Islet precursor cell (in vitro differentiated cells): ENCODE data around the gene SMAD7.
A peak's percentile ranks its signal among the peaks of the same experiment; 100 is the strongest.

Experiments used
- DNase-seq: peaks from one replicate; pipeline ENCODE4 v3.0.0-alpha.2; 2018

SMAD7 gene

DNA sequence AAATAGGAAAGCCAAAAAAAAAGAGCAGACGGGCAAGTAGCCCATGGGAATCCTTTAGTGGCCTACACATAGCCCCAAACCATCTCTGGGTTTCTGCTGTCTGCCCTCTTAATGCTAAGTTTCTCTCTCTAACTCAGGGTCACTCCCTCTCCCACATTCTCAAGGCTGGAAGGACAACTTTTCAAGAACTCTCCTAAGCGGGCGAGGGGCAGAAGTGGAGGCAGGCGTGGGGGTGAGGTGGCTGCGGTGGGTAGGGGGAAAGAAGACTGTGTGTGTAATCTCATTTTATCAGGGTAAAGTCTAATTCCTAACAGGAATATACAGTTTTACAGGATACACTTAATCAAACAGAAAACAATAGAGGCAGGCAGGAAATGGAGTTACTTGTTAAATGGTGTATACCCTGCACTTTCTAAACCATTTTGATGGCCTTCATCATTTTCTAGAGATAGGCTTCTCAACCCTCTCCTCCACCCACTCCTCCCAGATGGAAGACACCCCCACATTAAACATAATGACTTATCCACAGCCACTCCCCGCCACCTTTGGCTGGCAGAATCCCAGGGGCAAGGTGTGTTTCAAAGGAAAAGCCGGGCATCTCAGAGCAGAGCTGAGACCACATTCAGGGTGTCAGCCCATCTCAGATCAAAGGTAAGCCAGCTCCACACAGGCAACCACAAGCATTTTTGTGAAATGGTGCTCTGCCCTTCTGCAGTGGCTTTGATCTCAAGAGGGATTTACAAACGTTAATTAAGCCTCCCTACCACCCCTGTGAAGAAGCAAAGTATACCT is 6.8 kb downstream of the SMAD7 start:
- DNase-seq = peak; percentile 63

DNA sequence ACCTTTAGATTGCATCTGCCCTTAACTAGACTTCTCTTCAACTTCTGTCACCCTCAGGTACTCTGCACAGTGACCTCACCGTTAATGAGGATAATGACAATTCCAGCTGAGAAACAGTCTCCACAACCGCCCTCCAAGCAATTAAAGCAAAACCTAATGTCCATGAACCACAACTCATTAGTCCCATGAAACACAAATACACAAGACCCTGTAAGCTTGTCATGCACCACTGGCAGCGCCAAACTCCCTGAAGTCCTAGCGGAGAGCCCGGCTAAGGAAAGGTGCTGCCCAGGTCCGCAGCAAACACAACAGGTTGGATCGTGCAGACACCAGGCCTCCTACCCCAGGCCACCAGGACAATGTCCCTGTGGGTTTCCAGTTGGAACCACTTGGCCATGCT is 7.4 kb downstream of the SMAD7 start:
- DNase-seq = peak; percentile 59

DNA sequence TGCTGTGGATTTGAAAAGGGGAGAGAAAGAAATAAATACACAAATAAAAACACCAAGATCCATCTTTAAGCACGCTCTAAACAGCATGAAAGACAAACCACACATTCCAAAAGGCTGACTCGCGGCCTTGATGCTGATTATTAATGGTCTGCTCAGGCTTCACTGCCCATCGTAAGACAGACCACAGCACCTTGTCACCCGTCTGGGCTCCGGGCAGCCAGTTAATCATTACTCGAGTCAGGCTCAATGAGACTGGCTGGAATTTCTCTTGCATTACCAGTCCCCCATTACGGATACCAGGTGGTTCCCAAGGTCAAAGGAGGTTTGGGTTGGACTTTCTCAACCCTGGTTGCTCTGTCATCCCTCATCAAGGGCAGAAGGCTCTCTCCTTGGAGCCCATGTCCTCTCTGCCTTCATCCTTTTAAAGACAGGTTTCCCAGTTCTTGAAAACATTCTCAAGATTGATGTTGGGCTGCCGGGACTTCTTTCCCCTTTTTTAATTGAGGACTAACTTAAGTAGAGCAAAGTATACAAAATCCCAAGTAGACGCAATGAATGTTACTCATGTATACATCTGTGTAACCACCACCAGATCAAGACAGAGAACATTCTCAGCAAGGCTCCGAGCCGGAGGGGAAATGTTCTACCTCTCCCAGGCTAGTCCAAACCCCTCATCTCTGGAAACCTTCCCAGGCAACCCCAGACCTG is 8.1 kb downstream of the SMAD7 start:
- DNase-seq = peak; percentile 98

DNA sequence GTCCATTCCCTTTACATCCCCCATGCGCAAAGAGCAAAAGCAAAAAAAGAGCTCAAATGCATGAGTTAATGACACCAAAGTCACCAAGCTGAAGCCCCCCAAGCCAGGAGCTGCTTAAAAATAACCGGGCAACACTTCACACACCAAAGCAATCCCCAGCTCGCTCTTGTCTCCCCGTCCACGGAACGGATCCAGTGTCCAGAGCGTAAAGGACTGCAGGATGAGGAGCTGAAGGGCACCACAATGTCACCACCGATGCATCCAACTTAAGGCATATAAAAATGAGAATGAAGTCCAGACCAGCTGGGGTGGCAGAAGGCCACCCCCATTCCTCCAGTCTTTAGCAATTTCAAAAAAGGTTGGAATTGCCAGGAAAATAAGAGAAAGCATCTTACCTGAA is 8.7 kb downstream of the SMAD7 start:
- peak; percentile 54 for DNase-seq

DNA sequence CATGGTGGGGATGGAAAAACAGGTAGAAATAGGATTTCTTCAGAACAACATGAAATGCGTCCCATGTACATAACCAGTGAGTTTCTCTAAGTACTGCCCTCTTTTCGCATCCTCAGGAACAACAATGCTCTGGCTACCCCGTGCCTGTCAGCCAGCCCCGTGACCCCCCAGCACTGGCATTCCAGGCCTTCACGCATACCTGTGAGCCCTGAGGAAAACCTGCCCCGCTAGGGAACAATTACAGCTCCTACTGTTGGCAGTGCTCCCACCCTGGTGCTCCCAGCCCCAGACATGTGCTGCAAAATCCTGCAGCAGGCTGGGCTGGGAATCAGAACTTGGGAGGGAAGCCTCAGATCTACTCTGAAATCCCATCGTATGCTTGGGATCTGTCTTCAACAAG is 9.1 kb downstream of the SMAD7 start:
- DNase-seq = peak; percentile 80

DNA sequence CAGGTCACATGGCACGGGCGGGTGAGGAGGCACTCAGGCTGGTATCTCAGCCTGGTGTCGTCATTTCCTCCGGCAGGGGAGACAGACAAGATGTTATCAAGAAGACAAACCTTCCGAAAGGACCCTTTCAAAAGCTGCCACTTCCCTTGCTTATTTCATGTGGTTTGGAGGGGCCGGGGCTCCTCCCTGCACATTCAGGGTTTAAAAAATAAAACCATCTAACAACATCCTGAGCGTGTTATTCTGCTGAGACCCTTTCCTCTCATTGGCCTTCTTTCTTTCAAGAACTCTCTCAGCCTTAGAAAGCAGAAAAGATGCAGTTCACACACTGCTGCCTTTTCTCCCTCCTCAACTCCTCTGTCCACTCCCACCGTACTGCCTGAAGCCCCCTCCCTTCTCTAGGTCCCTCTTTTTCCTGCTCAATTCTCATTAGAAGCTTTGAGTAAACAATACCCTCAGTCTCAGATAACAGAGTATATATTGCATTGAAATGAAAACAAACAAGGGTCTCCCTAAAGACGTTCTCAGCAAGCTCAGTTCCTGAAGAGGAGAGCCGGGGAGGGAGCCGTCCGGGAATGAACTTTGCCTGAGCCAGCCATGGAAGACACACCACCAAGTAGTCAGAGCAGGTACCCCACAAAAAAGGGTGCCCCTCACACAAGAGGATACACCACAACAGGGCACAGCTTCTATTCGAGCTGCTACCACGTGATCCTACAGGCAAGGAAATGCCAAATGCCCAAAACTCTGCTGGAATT is 9.7 kb downstream of the SMAD7 start:
- peak; percentile 93 for DNase-seq

DNA sequence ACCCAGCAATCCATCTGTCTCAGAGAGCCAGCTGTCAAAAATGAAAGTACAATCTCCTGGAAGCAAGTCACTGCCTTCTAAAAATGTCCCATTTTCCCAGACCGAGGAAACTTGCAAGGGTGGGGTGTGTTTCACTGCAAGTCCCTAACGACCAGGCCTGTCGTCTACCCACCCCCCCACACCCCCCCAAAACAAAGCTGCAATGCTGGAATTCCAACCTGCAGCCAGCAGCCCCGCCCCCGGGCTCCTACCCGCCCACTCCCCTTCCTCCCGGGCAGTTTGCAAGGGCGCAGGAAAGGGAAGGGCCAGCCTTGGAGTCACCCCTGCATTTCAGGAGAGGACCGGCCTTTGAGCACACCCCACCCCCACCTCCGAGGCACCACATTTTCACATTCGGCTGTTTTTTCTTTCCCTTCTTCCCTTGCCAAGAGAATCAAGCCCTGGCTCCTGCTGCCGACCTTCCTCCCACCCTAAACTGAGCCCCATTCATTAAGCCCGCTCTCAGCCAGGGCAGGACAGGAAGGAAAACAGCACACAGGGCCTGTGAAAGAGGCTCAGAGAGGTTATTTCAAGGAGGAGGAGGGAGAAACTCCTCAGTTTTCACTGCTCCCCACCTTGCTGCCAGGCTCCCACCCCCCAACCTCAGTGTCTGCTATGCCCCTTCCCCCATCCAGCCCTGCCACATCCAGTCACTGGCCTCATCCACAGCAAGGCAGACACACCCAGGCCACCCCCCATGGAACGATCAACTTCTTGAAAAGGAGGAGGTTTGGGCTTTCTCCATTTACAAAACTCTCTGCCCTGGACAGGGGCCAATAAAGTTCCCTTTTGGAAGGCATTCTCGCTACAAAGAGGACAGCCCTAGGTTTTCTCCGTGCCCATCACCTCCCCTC is 11.3 kb downstream of the SMAD7 start:
- no peak for DNase-seq

DNA sequence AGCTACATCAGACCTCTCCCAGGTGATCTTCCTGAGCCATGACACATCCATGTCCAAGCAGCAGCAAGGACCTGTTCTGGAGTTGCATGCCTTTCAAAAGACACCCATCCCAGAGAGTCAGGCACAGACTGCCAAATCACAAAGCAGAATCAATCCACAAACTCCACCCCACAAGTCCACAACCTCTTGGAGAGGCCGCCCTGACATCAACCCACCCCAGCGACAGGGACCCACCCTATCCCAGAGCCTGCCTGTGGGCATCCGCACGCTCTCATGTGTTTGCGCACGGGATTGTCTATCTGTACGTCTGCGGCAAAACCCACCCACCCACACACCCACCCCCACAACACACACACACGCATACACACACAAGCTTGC is 11.9 kb downstream of the SMAD7 start:
- no peak for DNase-seq

DNA sequence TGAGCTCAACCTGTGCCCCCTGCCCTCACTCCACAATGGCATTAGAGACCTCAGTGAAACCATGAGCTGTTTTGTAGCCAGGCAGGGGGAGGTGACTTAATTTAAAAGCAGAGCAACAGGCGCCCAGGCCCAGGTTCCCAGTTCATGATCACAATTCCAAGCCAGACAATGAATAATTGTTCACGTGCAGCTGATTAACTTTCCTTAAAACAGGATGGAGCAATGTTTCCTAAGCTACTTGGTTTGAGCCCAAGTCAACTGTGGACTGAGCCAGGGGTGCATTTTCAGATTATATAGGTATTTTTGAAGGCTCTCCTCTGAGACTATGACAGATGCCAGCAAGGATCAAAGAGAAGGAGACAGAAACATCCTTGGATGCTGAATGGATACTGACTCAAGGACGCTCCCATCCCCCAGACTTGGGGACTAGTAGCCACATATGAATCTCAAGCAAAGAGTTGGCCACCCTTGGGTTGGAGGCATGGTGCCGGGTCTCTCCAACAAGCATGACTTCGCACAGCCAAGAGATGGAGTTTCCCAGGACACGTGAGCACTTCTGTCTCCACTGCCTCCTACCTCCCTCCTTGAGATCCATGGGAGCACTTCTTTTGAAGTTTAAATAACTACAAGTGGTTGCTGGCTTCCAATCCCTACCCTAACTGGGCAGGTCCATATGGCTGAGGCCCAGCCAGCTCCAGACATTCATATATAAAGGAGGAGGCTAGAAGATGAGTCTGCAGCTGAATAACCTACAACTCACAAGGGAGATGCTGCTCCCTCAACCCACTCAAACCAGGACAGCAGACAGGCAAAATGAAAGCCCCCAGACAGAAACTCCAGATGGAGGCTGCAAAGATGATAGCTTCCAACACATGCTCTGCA is 12.7 kb downstream of the SMAD7 start:
- no peak for DNase-seq

DNA sequence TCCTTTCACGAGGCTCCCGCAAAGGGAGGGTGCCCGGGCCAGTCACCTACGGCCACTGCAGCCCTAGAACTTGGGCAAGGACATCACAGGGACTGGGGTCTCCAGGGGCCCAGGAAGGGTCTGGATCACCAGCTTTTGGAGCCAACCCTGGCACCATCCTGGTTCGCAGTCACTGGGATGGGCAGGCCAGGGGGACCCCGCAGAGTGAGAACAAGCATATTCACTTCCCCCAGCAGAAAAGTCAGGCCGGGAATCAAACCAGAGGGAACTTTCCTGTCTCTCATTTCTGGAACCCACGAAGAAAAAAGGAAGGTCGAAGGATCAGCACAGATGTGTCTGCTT is 15.4 kb downstream of the SMAD7 start:
- no peak for DNase-seq

DNA sequence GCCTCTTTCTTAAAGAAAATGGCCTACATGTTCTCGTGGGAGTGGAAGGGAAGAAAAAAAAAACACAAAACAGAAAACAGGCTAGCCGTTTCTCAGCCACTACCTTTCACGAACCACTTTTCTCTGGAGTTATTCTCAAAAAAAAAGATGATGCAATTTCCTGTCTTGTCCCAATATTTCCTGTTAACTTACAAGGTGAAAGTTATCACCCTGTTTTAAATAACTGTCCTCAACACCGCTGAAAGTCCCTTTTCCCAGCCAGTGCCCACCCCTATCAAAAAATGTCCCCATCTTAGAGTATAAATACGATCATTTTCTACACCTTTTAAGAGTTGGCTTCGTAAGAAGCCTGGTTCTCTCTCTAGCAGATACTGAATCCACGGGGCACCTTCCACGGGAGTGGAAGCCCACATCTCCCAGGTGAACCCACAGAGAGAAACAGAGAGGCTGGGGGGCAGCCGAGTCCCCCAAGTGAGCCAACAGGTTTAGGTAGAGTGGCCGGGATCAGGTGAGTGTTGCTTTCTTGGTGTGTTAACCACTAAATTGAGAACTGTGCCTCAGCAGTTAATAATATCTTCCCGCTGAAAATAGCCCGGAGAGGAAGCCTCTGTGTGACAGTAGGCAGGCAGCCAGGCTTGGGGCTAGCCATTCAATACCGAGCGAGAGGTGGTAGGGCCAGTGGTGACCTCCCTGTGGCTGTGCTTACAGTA is 15.9 kb downstream of the SMAD7 start:
- DNase-seq = no peak

DNA sequence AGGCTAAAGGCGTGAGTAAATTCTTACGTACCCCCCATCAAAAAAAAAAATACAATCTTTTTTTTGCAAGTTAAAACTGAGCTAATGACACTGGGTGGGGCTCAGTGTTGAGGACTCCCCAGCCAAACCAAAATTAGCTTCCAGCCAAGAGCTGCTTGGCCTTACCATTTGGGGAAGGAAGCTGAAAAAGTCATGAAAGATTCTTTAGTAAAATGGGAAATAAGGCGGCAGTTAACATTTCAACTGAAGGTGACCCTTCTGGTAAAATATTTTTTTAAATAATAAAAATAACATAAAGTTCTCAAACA is 16.4 kb downstream of the SMAD7 start:
- no peak for DNase-seq

DNA sequence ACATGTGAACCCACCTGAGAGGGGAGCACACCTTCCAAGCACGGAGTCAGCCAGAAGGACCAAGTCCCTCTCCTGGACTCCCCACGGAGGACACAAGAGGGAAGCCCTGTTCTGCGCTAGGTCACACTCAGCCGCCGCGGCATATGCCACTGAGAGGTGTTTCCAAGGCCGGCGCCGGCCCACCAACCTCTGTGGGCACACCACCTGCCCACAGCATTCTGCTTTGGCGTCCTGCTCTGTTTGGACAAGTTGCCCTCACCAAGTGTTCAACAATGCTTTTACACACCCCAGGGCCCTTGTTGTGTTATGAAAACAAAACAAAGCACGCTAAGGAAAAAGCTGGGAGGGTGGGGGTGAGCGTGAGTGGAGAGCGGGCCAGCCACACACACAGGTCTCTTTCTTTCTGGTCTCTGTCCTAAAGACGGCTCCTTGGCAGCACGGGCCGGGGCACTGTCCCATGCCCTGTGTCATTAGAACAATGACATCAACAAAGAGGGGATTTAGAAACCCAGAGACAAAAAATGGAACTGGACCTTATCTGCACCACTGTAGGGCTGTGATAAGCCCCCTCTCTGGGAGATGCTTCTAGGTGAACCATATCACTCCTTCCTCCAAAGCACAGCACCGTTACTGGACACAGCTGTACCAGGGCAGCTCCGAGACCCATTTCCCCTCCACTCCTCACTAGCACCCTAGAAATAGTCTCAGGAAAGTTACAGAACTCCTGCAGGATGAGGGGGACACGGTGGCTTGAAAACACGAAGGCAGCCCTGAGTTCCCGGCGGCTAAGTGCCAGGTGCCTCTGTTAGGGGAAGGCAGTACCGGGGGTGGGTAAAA is 17.0 kb downstream of the SMAD7 start:
- no peak for DNase-seq

DNA sequence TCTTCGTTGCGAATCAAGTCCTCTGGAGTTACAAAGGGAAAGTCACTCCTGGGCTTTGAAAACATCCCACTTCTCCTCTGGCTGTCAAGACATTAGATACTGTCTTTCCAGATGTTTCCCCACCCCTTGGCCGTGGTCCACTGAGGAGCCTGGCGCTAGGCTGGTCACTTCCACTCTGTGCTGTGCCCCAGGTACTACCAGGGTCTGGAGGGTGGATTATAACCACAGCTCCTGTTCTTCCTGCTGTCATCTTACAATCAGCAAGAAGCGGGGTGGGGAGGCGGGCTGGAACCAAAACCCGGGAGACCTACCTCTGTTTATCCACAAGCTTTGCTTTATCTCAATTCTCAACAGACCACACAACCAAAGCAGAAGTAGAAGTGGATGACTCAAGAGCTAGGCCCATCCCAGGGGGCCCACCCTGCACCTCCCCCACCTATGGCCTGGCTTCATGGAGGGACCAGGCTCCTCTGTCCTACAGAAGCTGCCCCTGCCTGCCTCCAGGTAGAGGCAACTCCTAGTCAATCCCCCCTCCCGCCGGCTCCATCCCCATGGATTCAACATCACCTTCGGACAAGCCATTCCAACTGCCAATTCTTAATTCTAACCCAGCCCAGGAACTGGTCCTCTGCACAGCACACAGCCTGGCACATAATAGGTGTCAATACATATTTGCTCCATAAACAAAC is 17.8 kb downstream of the SMAD7 start:
- DNase-seq = no peak

DNA sequence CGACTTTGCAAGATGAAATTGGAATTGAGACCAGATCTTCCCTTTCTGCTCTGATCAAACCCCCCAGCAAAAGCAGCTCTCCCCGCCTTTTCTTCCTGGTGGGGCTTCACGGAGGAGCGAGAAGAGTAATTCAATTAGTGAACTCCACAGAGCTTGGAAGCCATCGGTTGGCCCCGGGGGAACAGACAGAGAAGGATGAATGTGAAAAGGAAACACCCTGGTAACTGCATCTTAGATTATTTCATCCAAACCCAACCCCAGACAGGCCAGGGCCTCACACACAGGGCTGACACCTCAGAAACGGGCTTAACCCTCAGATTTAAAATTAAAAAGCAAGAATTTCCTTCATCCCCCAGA is 18.3 kb downstream of the SMAD7 start:
- no peak for DNase-seq

DNA sequence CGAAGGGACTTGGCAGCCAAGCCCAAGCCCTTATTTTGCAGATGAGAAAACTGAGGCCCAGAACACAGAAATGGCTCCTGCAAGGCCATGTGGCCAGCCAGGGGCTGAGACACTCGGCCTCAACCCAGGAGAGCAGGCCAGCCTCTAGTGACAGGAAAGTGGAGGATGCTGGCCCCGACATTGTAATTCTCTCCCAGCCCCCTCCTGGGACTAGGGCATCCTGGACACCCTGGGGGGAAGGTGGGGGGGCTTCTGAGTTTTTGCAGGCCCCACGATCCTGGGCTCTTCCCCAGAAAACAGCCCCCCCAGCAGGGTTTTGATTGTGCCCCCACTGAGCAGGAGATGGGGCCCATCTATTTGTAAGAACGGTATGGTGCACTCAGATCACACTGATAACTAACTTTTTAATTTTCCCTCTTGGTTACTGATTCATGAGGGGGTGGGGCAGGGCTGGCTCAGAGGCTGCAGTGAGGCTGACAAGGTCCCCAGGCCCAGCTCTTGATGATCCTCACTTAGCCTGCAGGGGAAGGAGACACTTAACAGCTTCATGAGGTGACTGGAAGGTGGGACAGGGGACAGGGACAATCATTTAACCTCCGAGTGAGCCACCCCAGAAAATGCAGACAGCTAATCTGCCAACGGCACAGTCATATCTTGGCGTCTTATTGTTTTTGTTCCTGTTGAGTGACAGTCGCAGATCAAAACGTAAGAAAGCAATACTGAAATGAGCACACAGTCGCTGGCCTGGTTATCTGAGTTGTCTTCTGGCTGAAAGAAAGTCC is 18.9 kb downstream of the SMAD7 start:
- DNase-seq = no peak

DNA sequence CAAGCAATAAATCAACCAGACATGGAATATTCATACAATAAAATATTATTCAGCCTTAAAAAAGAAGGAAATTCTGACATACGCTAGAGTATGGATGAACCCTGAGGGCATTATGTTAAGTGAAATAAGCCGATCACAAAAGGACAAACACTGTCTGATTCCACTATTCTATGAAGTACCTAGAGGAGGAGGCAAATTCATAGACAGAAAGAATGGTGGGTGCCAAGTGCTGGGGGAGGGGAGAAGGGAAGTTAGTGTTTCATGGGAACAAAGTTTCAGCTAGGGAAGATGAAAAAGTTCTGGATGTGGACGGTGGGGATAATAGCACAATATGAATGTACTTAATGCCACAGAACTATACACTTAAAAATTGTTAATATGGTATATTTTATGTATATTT is 19.8 kb downstream of the SMAD7 start:
- no peak for DNase-seq

DNA sequence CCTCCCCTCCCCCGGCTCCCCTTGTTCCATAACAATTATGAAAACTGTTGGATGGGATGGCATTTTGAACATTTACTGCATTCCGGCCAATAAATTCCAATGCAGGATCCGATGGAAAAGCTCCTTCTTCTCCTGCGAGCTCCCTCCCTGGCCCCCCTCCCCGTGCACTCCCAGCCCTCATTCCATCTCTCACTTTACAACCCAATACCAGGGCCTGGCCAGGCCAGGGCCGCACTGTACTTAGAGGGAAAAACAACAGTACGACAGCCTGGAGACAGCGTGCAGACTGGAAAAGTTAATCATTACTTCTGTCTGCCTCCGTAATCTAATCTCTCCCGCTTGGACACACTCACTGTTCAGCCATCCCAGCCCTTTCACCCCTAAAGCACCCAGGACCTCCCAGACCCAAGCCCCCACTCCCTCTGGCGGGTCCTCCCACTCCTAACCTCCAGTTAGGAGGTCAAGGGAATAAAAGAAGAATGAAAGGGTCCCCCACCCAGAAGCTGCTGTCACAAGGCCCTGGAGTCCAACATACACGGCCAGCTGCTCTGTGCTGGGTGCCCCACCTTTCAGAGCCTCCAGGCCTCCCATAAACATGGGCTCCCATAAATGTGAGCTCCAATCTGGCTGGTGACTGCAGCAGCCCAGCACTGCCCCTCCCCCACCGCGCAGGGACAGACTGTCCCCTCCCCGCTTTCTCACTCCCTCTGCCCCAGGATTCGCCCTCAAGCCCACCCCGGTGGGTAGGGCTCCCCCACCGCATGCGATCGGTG is 20.6 kb downstream of the SMAD7 start:
- peak; percentile 94 for DNase-seq
